Breast epithelium (tissue), 4 donors: ENCODE measurements around the gene PWWP2B. TPM values are rescaled to one million over a fixed set of nuclear protein-coding genes. Genes with fewer than 3 reads are reported as not detected.
A peak's percentile ranks its signal among the peaks of the same experiment; 100 is the strongest.

ENCODE experiments used
- DNase-seq, 2 donors: peaks; one replicate each; pipeline ENCODE4 v3.0.0-alpha.2; 2019; ENCODE audit warnings: low spot score in 2 of 2
- H3K27ac ChIP-seq, 2 donors: fragments of 200-600 bp; sonication (generic) in 1 of 2; one replicate each; pipeline ENCODE4 v1.5.1; 2016 to 2019; ENCODE audit warnings: mild to moderate bottlenecking in 1 of 2
- H3K27me3 ChIP-seq, 2 donors: fragments of 200-600 bp; sonication (generic) in 1 of 2; one replicate each; pipeline versions ENCODE4 v1.5.1 to v1.6.0; 2017 to 2019; ENCODE audit warnings: control low read depth in 1 of 2, mild to moderate bottlenecking in 1 of 2
- H3K36me3 ChIP-seq: fragments of 200-600 bp; one replicate; pipeline ENCODE4 v1.5.1; 2019
- H3K4me1 ChIP-seq, 2 donors: fragments of 200-600 bp; sonication (generic); one replicate each; pipeline ENCODE4 v1.5.1; 2016 to 2019; ENCODE audit warnings: control low read depth in 1 of 2
- H3K4me3 ChIP-seq, 3 donors: fragments of 200-600 bp; sonication (generic); 1 replicate in 2 of 3; 2 replicates in 1 of 3; pipeline ENCODE4 v1.5.1; 2016 to 2019; ENCODE audit warnings: mild to moderate bottlenecking in 3 of 3, moderate library complexity in 2 of 3
- H3K9me3 ChIP-seq, 2 donors: fragments of 200-600 bp; sonication (generic) in 1 of 2; one replicate each; pipeline ENCODE4 v1.5.1; 2016 to 2019; ENCODE audit warnings: control low read depth in 1 of 2
- CTCF ChIP-seq, 3 donors: fragments of 450-650 bp; IDR thresholded peaks; one replicate each; pipeline ENCODE4 v1.5.1; 2016 to 2017; ENCODE audit warnings: antibody characterized with exemption in 3 of 3, mild to moderate bottlenecking in 3 of 3, moderate library complexity in 3 of 3
- POLR2A ChIP-seq: fragments of 450-650 bp; IDR thresholded peaks from one replicate; pipeline ENCODE4 v1.6.1; 2016; ENCODE audit warnings: antibody characterized with exemption, mild to moderate bottlenecking, moderate library complexity
- POLR2AphosphoS5 ChIP-seq, 3 donors: sonication (generic); formaldehyde crosslinking; IDR thresholded peaks; one replicate each; pipeline ENCODE4 v1.6.1; 2017; ENCODE audit warnings: antibody characterized with exemption in 3 of 3
- intact Hi-C: fragments of 100-400 bp; cut with DNase I; formaldehyde crosslinking; loops from one replicate; pipeline ENCODE4 v1.15.1; 2023; ENCODE audit warnings: low total_unique reads
- total RNA-seq, 3 donors: library from RNA; depleted of rRNA; stranded (reverse); fragments of >200 nt; gene quantifications; one replicate each; pipeline ENCODE4 v1.1.0, GENCODE V29; 2016

The PWWP2B gene
- total RNA-seq, 3 donors from 2014 or later, result 10.7 to 15.5 (median 13.4) TPM

DNA sequence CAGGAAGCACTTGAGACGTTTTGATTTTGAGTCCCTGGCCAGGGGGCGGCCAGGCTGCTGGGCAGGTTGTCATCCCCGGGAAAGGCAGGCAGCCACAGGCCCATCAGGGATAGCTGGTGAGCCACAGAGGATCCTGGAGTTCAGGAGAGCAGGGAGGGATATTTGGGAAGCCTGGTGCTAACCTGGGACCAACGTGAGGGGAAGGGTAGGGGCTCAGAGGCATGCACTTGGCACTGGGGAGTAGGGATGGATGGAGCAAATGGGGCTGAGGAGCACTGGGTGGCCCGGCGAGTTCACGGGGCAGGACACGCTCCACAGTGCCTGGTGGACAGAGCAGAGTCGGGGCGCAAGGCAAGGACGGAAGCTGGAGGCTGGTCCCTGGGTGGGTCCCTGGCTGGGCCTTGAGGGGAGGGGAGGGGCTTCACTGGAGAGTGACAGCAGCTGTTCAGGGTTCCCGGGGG, 34.8 kb upstream of the PWWP2B start:
- intact Hi-C loops, result no loop called here
- H3K9me3 ChIP-seq, result no peaks in the 10 kb centered on the region
- no peak overlapping the region for H3K4me3 ChIP-seq
- H3K27me3 ChIP-seq, result no peaks in the 10 kb centered on the region
- no peaks in the 10 kb centered on the region for H3K36me3 ChIP-seq
- no peaks in the 10 kb centered on the region for H3K4me1 ChIP-seq
- DNase-seq, result no peak
- no peak overlapping the region for H3K27ac ChIP-seq
- TF ChIP-seq POLR2AphosphoS5 (IDR thresholded peaks at IDR 0.05) (no peak), CTCF (IDR thresholded peaks at IDR 0.05) (no peak), POLR2A (no peak)

DNA sequence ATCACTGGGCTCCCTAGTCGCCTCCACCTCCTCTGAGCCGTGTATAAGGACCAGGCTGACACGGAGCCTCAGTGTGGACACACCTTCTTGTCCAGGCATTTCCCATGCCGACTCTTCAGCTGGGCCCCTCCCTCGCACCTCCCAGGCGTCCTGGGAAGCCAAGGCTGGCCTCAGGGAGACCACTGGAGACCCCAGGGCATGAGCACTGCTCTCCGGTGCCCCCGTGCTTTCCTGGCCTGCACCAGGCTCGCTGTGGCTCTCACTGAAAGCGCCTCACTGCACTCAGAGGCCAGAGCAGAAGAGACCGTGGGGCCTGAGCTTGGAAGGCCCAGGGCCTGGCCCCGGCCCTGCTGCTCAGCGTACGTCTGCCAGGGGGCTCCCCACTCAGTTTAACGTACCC, 33.6 kb upstream of the PWWP2B start:
- TF ChIP-seq POLR2A (no peak), POLR2AphosphoS5 (IDR thresholded peaks at IDR 0.05) (no peak), CTCF (IDR thresholded peaks at IDR 0.05) (no peak)
- no peaks in the 10 kb centered on the region for H3K36me3 ChIP-seq
- H3K27ac ChIP-seq, result no peak overlapping the region
- no peaks in the 10 kb centered on the region for H3K27me3 ChIP-seq
- intact Hi-C loops, result no loop called here
- DNase-seq, result no peak
- H3K9me3 ChIP-seq, result no peaks in the 10 kb centered on the region
- no peaks in the 10 kb centered on the region for H3K4me1 ChIP-seq
- H3K4me3 ChIP-seq, result no peak overlapping the region

DNA sequence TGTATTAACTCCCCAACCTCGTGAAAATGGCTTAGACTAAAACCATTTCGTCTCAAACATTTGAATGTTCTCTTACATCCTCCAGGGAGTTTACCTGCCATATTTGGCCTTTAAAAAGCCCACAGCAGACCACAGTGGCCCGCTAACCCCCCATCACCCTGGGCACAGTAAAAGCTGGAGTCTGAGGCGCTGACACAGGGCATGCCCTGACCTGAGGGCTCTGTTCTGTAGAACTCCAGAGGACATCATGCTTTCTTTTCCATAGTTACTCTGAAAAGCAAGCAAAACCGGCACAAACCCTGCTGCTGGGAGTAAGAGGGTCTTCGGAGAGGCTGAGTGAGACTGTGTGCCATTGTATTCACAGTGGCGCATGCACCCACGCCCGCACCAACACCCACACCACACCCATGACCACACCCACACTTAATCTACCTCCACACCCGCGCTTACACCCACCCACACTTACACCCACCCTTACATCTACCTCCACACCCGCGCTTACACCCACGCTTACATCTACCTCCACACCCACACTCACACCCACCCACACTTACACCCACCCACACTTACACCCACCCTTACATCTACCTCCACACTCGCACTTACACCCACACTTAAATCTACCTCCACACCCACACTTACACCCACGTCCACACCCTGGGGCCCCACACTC, 32.9 kb upstream of the PWWP2B start:
- intact Hi-C loops, result no loop called here

DNA sequence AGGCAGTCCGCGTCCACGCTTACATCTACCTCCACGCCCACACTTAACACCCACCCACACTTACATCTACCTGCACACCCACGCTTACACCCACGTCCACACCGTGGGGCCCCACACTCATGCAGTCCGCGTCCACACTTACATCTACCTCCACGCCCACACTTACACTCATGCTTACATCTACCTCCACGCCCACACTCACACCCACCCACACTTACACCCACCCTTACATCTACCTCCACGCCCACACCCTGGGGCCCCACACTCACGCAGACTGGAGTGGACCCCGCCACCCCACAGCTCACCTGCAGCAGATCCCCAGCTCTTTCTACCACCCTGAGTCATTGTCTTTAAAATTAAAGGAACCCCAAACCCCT, 32.4 kb upstream of the PWWP2B start:
- no peak overlapping the region for H3K4me3 ChIP-seq
- H3K9me3 ChIP-seq, result no peaks in the 10 kb centered on the region
- no peaks in the 10 kb centered on the region for H3K27me3 ChIP-seq
- TF ChIP-seq POLR2AphosphoS5 (IDR thresholded peaks at IDR 0.05), result no peak
- no peak for TF ChIP-seq POLR2A
- TF ChIP-seq CTCF (IDR thresholded peaks at IDR 0.05), result no peak
- H3K27ac ChIP-seq, result no peak overlapping the region
- no peaks in the 10 kb centered on the region for H3K4me1 ChIP-seq
- H3K36me3 ChIP-seq, result no peaks in the 10 kb centered on the region
- DNase-seq, result peak in 1 of 2 donors; percentile 36
- intact Hi-C loops, result no loop called here

More for the DNA sequence above, 32.9 kb upstream of the PWWP2B start:
- TF ChIP-seq POLR2AphosphoS5 (IDR thresholded peaks at IDR 0.05), result no peak
- no peak for TF ChIP-seq POLR2A
- no peak for TF ChIP-seq CTCF (IDR thresholded peaks at IDR 0.05)
- H3K36me3 ChIP-seq, result no peaks in the 10 kb centered on the region
- no peaks in the 10 kb centered on the region for H3K27me3 ChIP-seq
- H3K9me3 ChIP-seq, result no peaks in the 10 kb centered on the region
- H3K4me3 ChIP-seq, result no peak overlapping the region
- H3K4me1 ChIP-seq, result no peaks in the 10 kb centered on the region
- no peak overlapping the region for H3K27ac ChIP-seq
- DNase-seq, result no peak

DNA sequence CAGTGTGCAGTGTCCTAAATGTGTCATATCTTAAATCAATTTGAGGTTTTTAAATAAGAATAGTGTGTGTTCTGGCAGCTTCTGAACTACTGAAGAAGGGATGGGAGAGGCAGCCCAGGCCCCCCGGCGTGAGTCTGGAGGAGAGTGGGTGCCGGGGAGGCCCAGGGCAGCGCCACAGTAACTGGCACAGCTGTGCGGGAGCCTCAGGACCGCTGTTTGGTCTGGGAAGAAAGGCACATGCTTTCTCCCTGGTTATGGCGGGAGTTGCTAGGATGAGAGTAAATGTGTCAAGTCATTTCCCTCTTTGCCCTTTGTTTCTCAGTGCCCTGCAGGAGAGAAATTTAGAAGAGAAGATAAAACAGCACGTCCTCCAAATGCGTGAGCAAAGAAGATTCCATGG, 31.9 kb upstream of the PWWP2B start:
- H3K4me3 ChIP-seq, result no peak overlapping the region
- no peaks in the 10 kb centered on the region for H3K36me3 ChIP-seq
- H3K27ac ChIP-seq, result no peak overlapping the region
- no peaks in the 10 kb centered on the region for H3K9me3 ChIP-seq
- H3K4me1 ChIP-seq, result no peaks in the 10 kb centered on the region
- TF ChIP-seq POLR2A (no peak), CTCF (IDR thresholded peaks at IDR 0.05) (no peak), POLR2AphosphoS5 (IDR thresholded peaks at IDR 0.05) (no peak)
- intact Hi-C loops, result no loop called here
- DNase-seq, result no peak
- H3K27me3 ChIP-seq, result no peaks in the 10 kb centered on the region
